Putamen (tissue), 1 donor: ENCODE results near the gene SUMO1.

Source experiments
- DNase-seq: peaks from one replicate; pipeline ENCODE4 v3.0.0-alpha.2; 2016; ENCODE audit warnings: low spot score

SUMO1 gene

GRCh38 chr2:202196727-202197126 lies 41.7 kb downstream of the SUMO1 start:
- DNase-seq, result no peak

GRCh38 chr2:202194418-202194817 lies 44.0 kb downstream of the SUMO1 start:
- DNase-seq, result no peak

GRCh38 chr2:202193881-202194353 lies 44.5 kb downstream of the SUMO1 start:
- no peak for DNase-seq

- DNase-seq, result no peak
Measured at GRCh38 chr2:202193305-202193704, 45.1 kb downstream of the SUMO1 start.

- DNase-seq, result no peak
Measured at GRCh38 chr2:202187570-202187969, 50.8 kb downstream of the SUMO1 start.

GRCh38 chr2:202186641-202187202 lies 51.7 kb downstream of the SUMO1 start:
- no peak for DNase-seq

- DNase-seq, result no peak
Measured at GRCh38 chr2:202185156-202185555, 53.2 kb downstream of the SUMO1 start.

- DNase-seq, result no peak
Measured at GRCh38 chr2:202184557-202184956, 53.8 kb downstream of the SUMO1 start.

- DNase-seq, result peak; percentile 42
Measured at GRCh38 chr2:202178346-202178958, 59.9 kb downstream of the SUMO1 start.

- no peak for DNase-seq
Measured at GRCh38 chr2:202172439-202173211, 65.8 kb downstream of the SUMO1 start.

- DNase-seq, result peak; percentile 14
Measured at GRCh38 chr2:202171241-202171825, 67.1 kb downstream of the SUMO1 start.

GRCh38 chr2:202169832-202170424 lies 68.5 kb downstream of the SUMO1 start:
- no peak for DNase-seq

GRCh38 chr2:202169131-202169530 lies 69.3 kb downstream of the SUMO1 start:
- DNase-seq, result no peak

GRCh38 chr2:202165945-202166344 lies 72.5 kb downstream of the SUMO1 start:
- DNase-seq, result no peak

GRCh38 chr2:202165208-202165607 lies 73.2 kb downstream of the SUMO1 start:
- DNase-seq, result no peak

- DNase-seq, result no peak
Measured at GRCh38 chr2:202164411-202164810, 74.0 kb downstream of the SUMO1 start.

GRCh38 chr2:202161151-202161835 lies 77.1 kb downstream of the SUMO1 start:
- peak; percentile 45 for DNase-seq

GRCh38 chr2:202158796-202159195 lies 79.6 kb downstream of the SUMO1 start:
- no peak for DNase-seq

- no peak for DNase-seq
Measured at GRCh38 chr2:202157211-202157990, 81.0 kb downstream of the SUMO1 start.
